ENCODE data around the gene PEAR1.

The PEAR1 gene

GRCh38 chr1:156899956-156900718, 6.6 kb downstream of the PEAR1 start:
- DNase-seq (ENCODE audit: low spot score), result no peak

- no peak for DNase-seq (ENCODE audit: low spot score)
Observed at GRCh38 chr1:156900896-156901589, 7.5 kb downstream of the PEAR1 start.

- DNase-seq (ENCODE audit: low spot score), result no peak
Observed at GRCh38 chr1:156901590-156901900, 8.0 kb downstream of the PEAR1 start.

GRCh38 chr1:156901966-156902915, 8.7 kb downstream of the PEAR1 start:
- no peak for DNase-seq (ENCODE audit: low spot score)

- no peak for DNase-seq (ENCODE audit: low spot score)
Observed at GRCh38 chr1:156903328-156904091, 10.0 kb downstream of the PEAR1 start.

GRCh38 chr1:156904187-156904959, 10.9 kb downstream of the PEAR1 start:
- no peak for DNase-seq (ENCODE audit: low spot score)

GRCh38 chr1:156905176-156905575, 11.7 kb downstream of the PEAR1 start:
- DNase-seq (ENCODE audit: low spot score), result no peak

- no peak for DNase-seq (ENCODE audit: low spot score)
Observed at GRCh38 chr1:156905651-156906050, 12.1 kb downstream of the PEAR1 start.

GRCh38 chr1:156906206-156906906, 12.8 kb downstream of the PEAR1 start:
- DNase-seq (ENCODE audit: low spot score), result no peak

- DNase-seq (ENCODE audit: low spot score), result no peak
Observed at GRCh38 chr1:156908541-156908940, 15.0 kb downstream of the PEAR1 start.

- no peak for DNase-seq (ENCODE audit: low spot score)
Observed at GRCh38 chr1:156908955-156909354, 15.4 kb downstream of the PEAR1 start.

GRCh38 chr1:156909671-156910070, 16.2 kb downstream of the PEAR1 start:
- DNase-seq (ENCODE audit: low spot score), result no peak

GRCh38 chr1:156910309-156910782, 16.8 kb downstream of the PEAR1 start:
- DNase-seq (ENCODE audit: low spot score), result peak; percentile 34

- peak; percentile 43 for DNase-seq (ENCODE audit: low spot score)
Observed at GRCh38 chr1:156911577-156912298, 18.2 kb downstream of the PEAR1 start.

- DNase-seq (ENCODE audit: low spot score), result no peak
Observed at GRCh38 chr1:156912310-156912709, 18.8 kb downstream of the PEAR1 start.

GRCh38 chr1:156912861-156913808, 19.6 kb downstream of the PEAR1 start:
- DNase-seq (ENCODE audit: low spot score), result peak; percentile 27

GRCh38 chr1:156913809-156914387, 20.4 kb downstream of the PEAR1 start:
- no peak for DNase-seq (ENCODE audit: low spot score)

- DNase-seq (ENCODE audit: low spot score), result no peak
Observed at GRCh38 chr1:156914440-156914856, 20.9 kb downstream of the PEAR1 start.
